T-helper 1 cell treated with Interleukin-12 subunit alpha and Interleukin-12 subunit beta and Interleukin-4 antibody, amounts not matched to agents 30 μg/mL and 1 μg/mL, for 36 hours (primary cell): ENCODE results near the gene STMND1.

Experiments
- H3K27ac Mint-ChIP-seq: one replicate; pipeline ENCODE4 v1.8.0; 2021; ENCODE audit warnings: mild to moderate bottlenecking, mixed read lengths
- H3K27me3 Mint-ChIP-seq: one replicate; pipeline ENCODE4 v1.8.0; 2021; ENCODE audit warnings: low read depth, mixed read lengths
- H3K36me3 Mint-ChIP-seq: one replicate; pipeline ENCODE4 v1.8.0; 2021; ENCODE audit warnings: low read depth, mixed read lengths
- H3K4me1 Mint-ChIP-seq: one replicate; pipeline ENCODE4 v1.8.0; 2021; ENCODE audit warnings: low read depth, mixed read lengths
- H3K4me3 Mint-ChIP-seq: one replicate; pipeline ENCODE4 v1.8.0; 2021; ENCODE audit warnings: mild to moderate bottlenecking, moderate library complexity, mixed read lengths
- H3K9me3 Mint-ChIP-seq: one replicate; pipeline ENCODE4 v1.8.0; 2021; ENCODE audit warnings: mixed read lengths

STMND1 gene

GRCh38 chr6:17083397-17083796 lies 18.5 kb upstream of the STMND1 start:
- H3K36me3 Mint-ChIP-seq = no peaks in the 10 kb centered on the region
- H3K4me3 Mint-ChIP-seq = no peak overlapping the region
- no peaks in the 10 kb centered on the region for H3K9me3 Mint-ChIP-seq
- no peak overlapping the region for H3K27ac Mint-ChIP-seq
- H3K27me3 Mint-ChIP-seq = no peaks in the 10 kb centered on the region
- no peaks in the 10 kb centered on the region for H3K4me1 Mint-ChIP-seq

GRCh38 chr6:17086469-17086868 lies 15.4 kb upstream of the STMND1 start:
- Mint-ChIP-seq H3K4me3 (no peak overlapping the region), H3K4me1 (no peaks in the 10 kb centered on the region), H3K27ac (no peak overlapping the region), H3K27me3 (no peaks in the 10 kb centered on the region), H3K36me3 (no peaks in the 10 kb centered on the region), H3K9me3 (no peaks in the 10 kb centered on the region)

- Mint-ChIP-seq H3K27me3 (no peaks in the 10 kb centered on the region), H3K4me1 (no peaks in the 10 kb centered on the region), H3K27ac (no peak overlapping the region), H3K4me3 (no peak overlapping the region), H3K9me3 (no peaks in the 10 kb centered on the region), H3K36me3 (no peaks in the 10 kb centered on the region)
These were observed 13.7 kb upstream of the STMND1 start for GRCh38 chr6:17088091-17088611.

GRCh38 chr6:17091122-17091521 lies 10.7 kb upstream of the STMND1 start:
- no peaks in the 10 kb centered on the region for H3K9me3 Mint-ChIP-seq

GRCh38 chr6:17093686-17094085 lies 8.2 kb upstream of the STMND1 start:
- no peaks in the 10 kb centered on the region for H3K36me3 Mint-ChIP-seq
- H3K27ac Mint-ChIP-seq = no peak overlapping the region
- peaks cover 2% of the 10 kb centered on the region for H3K27me3 Mint-ChIP-seq

More at GRCh38 chr6:17091122-17091521, 10.7 kb upstream of the STMND1 start:
- no peaks in the 10 kb centered on the region for H3K4me1 Mint-ChIP-seq
- H3K4me3 Mint-ChIP-seq = no peak overlapping the region
- no peak overlapping the region for H3K27ac Mint-ChIP-seq
- no peaks in the 10 kb centered on the region for H3K27me3 Mint-ChIP-seq
- no peaks in the 10 kb centered on the region for H3K36me3 Mint-ChIP-seq

GRCh38 chr6:17096096-17096495 lies 5.8 kb upstream of the STMND1 start:
- Mint-ChIP-seq H3K27me3 (peaks cover 25% of the 10 kb centered on the region), H3K27ac (no peak overlapping the region), H3K4me3 (no peak overlapping the region), H3K4me1 (no peaks in the 10 kb centered on the region), H3K9me3 (no peaks in the 10 kb centered on the region), H3K36me3 (no peaks in the 10 kb centered on the region)

More at GRCh38 chr6:17093686-17094085, 8.2 kb upstream of the STMND1 start:
- no peaks in the 10 kb centered on the region for H3K9me3 Mint-ChIP-seq
- no peak overlapping the region for H3K4me3 Mint-ChIP-seq
- H3K4me1 Mint-ChIP-seq = no peaks in the 10 kb centered on the region

GRCh38 chr6:17096652-17097051 lies 5.2 kb upstream of the STMND1 start:
- Mint-ChIP-seq H3K4me1 (no peaks in the 10 kb centered on the region), H3K9me3 (no peaks in the 10 kb centered on the region), H3K4me3 (no peak overlapping the region), H3K27ac (no peak overlapping the region), H3K36me3 (no peaks in the 10 kb centered on the region), H3K27me3 (peaks cover 28% of the 10 kb centered on the region)

GRCh38 chr6:17097982-17098381 lies 3.9 kb upstream of the STMND1 start:
- no peak overlapping the region for H3K4me3 Mint-ChIP-seq
- H3K27ac Mint-ChIP-seq = no peak overlapping the region
- peaks cover 41% of the 10 kb centered on the region for H3K27me3 Mint-ChIP-seq
- no peaks in the 10 kb centered on the region for H3K4me1 Mint-ChIP-seq
- H3K36me3 Mint-ChIP-seq = no peaks in the 10 kb centered on the region
- no peaks in the 10 kb centered on the region for H3K9me3 Mint-ChIP-seq

- Mint-ChIP-seq H3K4me3 (no peak overlapping the region), H3K27me3 (peaks cover 41% of the 10 kb centered on the region), H3K9me3 (no peaks in the 10 kb centered on the region), H3K36me3 (no peaks in the 10 kb centered on the region), H3K4me1 (no peaks in the 10 kb centered on the region), H3K27ac (no peak overlapping the region)
These were observed 3.3 kb upstream of the STMND1 start for GRCh38 chr6:17098538-17098937.

GRCh38 chr6:17099401-17100059 lies 2.3 kb upstream of the STMND1 start:
- H3K4me3 Mint-ChIP-seq = no peak overlapping the region
- peaks cover 49% of the 10 kb centered on the region for H3K27me3 Mint-ChIP-seq
- no peaks in the 10 kb centered on the region for H3K36me3 Mint-ChIP-seq
- H3K9me3 Mint-ChIP-seq = no peaks in the 10 kb centered on the region
- no peaks in the 10 kb centered on the region for H3K4me1 Mint-ChIP-seq
- H3K27ac Mint-ChIP-seq = no peak overlapping the region

- Mint-ChIP-seq H3K27ac (no peak overlapping the region), H3K27me3 (peaks cover 51% of the 10 kb centered on the region), H3K9me3 (no peaks in the 10 kb centered on the region), H3K36me3 (no peaks in the 10 kb centered on the region), H3K4me1 (no peaks in the 10 kb centered on the region), H3K4me3 (no peak overlapping the region)
These were observed 1.0 kb upstream of the STMND1 start for GRCh38 chr6:17100806-17101205.

GRCh38 chr6:17102258-17102870 lies 514 bp downstream of the STMND1 start:
- no peak overlapping the region for H3K27ac Mint-ChIP-seq
- H3K36me3 Mint-ChIP-seq = no peaks in the 10 kb centered on the region
- H3K9me3 Mint-ChIP-seq = no peaks in the 10 kb centered on the region
- H3K27me3 Mint-ChIP-seq = peaks cover 51% of the 10 kb centered on the region
- no peak overlapping the region for H3K4me3 Mint-ChIP-seq
- H3K4me1 Mint-ChIP-seq = no peaks in the 10 kb centered on the region

GRCh38 chr6:17103715-17104114 lies 1.9 kb downstream of the STMND1 start:
- Mint-ChIP-seq H3K9me3 (no peaks in the 10 kb centered on the region), H3K4me1 (no peaks in the 10 kb centered on the region), H3K27me3 (peaks cover 52% of the 10 kb centered on the region), H3K36me3 (no peaks in the 10 kb centered on the region), H3K4me3 (no peak overlapping the region), H3K27ac (no peak overlapping the region)

GRCh38 chr6:17107863-17108262 lies 6.0 kb downstream of the STMND1 start:
- H3K27ac Mint-ChIP-seq = no peak overlapping the region
- H3K36me3 Mint-ChIP-seq = no peaks in the 10 kb centered on the region
- H3K9me3 Mint-ChIP-seq = no peaks in the 10 kb centered on the region
- H3K4me1 Mint-ChIP-seq = no peaks in the 10 kb centered on the region
- H3K4me3 Mint-ChIP-seq = no peak overlapping the region
- peaks cover 13% of the 10 kb centered on the region for H3K27me3 Mint-ChIP-seq
